ENCODE measurements around the gene RAD17.
"Not testable (repeated sequence)": the region's sequence is repeated elsewhere in the genome, so short reads cannot be mapped to it uniquely, and the experiment has no call there.

The RAD17 gene, protein sequence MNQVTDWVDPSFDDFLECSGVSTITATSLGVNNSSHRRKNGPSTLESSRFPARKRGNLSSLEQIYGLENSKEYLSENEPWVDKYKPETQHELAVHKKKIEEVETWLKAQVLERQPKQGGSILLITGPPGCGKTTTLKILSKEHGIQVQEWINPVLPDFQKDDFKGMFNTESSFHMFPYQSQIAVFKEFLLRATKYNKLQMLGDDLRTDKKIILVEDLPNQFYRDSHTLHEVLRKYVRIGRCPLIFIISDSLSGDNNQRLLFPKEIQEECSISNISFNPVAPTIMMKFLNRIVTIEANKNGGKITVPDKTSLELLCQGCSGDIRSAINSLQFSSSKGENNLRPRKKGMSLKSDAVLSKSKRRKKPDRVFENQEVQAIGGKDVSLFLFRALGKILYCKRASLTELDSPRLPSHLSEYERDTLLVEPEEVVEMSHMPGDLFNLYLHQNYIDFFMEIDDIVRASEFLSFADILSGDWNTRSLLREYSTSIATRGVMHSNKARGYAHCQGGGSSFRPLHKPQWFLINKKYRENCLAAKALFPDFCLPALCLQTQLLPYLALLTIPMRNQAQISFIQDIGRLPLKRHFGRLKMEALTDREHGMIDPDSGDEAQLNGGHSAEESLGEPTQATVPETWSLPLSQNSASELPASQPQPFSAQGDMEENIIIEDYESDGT

DNA sequence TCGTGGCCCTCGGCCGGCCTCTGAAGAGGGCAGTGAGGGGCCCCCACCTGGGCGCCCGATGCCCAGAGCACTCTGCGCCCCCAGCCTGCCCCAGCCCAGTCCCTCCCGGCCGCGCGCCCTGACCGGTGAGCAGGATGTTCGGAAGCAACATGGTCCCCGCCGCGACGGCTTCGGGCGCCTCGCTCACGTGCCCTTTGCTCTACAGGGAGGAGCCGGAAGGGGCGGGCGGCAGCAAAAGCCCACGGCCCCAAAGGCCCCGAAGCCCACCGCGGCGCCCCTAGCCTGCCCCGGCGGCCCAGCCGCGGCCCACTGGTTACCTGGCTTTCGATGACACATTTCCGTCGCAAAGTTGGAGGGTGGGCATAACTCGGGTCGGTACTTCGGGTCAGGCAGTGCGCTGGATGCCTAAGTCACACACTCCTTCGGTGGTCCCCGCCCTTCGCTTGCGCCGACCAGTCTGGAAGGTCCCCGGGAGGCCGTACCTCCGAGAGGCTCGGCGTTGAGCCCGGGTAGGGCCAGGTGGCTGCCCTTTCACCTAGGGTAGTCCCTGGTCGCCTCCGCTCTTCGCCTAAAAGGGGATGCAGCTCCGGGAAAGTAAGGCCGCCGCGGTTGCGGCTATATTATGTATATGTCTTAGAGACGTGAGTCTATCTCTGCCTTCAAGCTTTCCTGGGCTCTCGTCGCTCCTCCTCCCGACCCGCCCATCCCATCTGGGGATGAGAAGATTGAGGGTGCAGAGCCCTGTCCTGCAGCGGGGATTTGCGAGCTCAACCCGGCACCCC lies at the start of gene RAD17, which contains the start of the genes AK6 and TAF9:
TSS of gene RAD17 (plus strand) at position 479 of the 782 bp plus-strand sequence. CDS start 2,391 bp downstream, outside the sequence.
TSS of gene AK6 (minus strand) at position 181 of the 782 bp plus-strand sequence. CDS start at position 151, 30 bp downstream.
TSS of gene TAF9 (minus strand) at position 181 of the 782 bp plus-strand sequence. CDS start 3,783 bp downstream, outside the sequence.
- TF ChIP-seq, protein P1, sequence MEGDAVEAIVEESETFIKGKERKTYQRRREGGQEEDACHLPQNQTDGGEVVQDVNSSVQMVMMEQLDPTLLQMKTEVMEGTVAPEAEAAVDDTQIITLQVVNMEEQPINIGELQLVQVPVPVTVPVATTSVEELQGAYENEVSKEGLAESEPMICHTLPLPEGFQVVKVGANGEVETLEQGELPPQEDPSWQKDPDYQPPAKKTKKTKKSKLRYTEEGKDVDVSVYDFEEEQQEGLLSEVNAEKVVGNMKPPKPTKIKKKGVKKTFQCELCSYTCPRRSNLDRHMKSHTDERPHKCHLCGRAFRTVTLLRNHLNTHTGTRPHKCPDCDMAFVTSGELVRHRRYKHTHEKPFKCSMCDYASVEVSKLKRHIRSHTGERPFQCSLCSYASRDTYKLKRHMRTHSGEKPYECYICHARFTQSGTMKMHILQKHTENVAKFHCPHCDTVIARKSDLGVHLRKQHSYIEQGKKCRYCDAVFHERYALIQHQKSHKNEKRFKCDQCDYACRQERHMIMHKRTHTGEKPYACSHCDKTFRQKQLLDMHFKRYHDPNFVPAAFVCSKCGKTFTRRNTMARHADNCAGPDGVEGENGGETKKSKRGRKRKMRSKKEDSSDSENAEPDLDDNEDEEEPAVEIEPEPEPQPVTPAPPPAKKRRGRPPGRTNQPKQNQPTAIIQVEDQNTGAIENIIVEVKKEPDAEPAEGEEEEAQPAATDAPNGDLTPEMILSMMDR (IDR thresholded peaks at IDR 0.05) = no peak
- H3K36me3 Mint-ChIP-seq (ENCODE audit: low read depth) = peaks cover 23% of the 10 kb centered on the region
- peaks cover 27% of the 10 kb centered on the region for H3K4me1 Mint-ChIP-seq
- H3K27me3 Mint-ChIP-seq (ENCODE audit: low read depth, poor library complexity) = no peaks in the 10 kb centered on the region
- peak within 1 kb of the TSS; percentile 100 for H3K27ac Mint-ChIP-seq
- DNase-seq = peak; percentile 88
- no peaks in the 10 kb centered on the region for H3K9me3 Mint-ChIP-seq
- H3K4me3 Mint-ChIP-seq = peak within 1 kb of the TSS; percentile 95

DNA sequence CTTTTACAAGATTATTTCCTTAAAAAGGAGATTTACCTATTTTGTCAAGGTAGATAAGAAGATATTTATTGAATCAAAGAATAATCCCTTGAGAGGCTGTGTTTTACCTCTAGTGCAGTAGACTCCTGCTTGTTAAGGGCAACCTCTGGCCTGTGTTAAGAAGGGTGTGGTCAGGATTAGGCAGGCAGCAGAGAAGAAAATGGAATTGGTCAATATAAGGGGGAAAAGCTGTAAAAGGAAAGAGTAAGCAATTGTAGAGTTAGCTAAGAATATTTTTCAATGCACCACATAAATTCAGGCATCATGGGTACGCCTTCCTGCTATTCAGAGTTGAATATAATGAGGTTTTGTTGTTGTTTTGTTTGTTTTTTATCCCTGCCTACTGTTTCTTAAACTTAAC lies 43.3 kb upstream of the RAD17 start:
- H3K27ac Mint-ChIP-seq = no peak overlapping the region
- no peaks in the 10 kb centered on the region for H3K9me3 Mint-ChIP-seq
- no peak for DNase-seq
- no peaks in the 10 kb centered on the region for H3K36me3 Mint-ChIP-seq (ENCODE audit: low read depth)
- H3K4me1 Mint-ChIP-seq = no peaks in the 10 kb centered on the region
- peaks cover 2% of the 10 kb centered on the region for H3K27me3 Mint-ChIP-seq (ENCODE audit: low read depth, poor library complexity)
- no peak overlapping the region for H3K4me3 Mint-ChIP-seq
- TF ChIP-seq, protein P1 (IDR thresholded peaks at IDR 0.05) = no peak

DNA sequence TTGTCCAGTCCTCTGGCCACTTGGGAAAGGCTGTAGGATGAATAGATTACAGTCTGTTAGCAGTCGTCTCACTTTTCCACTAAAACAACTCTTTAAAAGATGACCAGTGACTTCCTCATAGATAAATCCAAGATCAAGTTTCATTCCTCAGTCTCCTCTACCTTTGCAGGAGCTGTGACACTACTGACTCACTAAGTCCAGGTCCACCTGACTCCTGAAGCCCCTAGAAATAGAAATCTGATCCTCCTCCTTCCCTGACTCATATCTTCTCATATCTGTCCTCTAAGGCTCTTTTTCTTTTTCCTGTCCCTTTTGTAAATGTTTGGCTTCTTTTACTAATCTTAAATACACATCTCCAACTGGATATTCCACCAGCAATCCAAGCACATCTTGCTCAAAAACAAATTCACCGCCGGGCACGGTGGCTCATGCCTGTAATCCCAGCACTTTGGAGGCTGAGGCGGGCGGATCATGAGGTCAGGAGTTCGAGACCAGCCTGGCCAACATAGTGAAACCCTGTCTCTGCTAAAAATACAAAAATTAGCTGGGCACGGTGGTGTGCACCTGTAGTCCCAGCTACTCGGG lies 39.6 kb upstream of the RAD17 start:
- H3K27ac Mint-ChIP-seq = no peak overlapping the region
- no peaks in the 10 kb centered on the region for H3K4me1 Mint-ChIP-seq

DNA sequence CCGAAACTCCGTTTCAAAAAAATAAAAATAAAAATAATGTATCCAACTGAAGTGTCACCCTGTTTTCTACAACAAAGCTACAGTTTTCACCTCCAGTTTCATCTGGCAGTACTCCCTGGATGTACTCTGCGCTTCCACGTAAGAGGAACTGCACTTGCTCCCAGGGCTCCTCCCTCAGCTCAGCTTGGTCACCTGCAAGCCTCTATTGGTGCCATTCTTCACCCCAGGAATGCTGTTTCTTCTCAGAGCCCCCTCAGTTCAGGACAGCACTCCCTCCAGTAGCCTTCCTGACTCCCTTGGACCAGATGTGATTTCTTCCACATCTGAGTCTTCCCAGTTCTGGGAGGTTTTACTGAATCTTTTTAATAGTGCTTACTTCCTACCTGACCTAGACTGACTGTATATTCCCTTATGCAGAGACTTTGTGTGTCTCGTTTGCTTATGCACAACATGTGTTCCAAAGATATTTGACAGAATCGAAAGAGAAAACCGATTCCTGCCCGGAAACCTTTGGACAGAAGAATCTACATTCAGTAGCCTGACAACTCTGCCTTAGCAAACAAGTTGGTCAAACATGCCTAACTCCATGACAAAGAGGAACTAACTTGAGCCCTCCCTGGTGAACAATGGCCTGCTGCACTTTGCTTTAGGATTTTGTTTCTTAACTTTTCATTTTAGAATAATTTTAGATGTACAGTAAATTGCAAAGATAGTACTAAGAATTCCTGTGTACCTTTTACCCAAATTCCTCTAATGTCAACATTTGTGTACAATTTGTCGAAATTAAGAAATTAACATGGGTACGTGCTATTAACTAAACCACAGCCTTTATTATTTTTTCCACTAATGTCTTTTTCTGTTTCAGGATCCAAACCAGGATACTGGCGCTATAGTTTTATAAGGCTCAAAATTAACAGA lies 37.8 kb upstream of the RAD17 start:
- no peaks in the 10 kb centered on the region for H3K9me3 Mint-ChIP-seq
- no peaks in the 10 kb centered on the region for H3K36me3 Mint-ChIP-seq (ENCODE audit: low read depth)
- H3K4me3 Mint-ChIP-seq = peak overlapping the region; percentile 82
- peak overlapping the region; percentile 46 for H3K27ac Mint-ChIP-seq
- no peak for DNase-seq
- TF ChIP-seq, protein P1 (IDR thresholded peaks at IDR 0.05) = no peak
- no peaks in the 10 kb centered on the region for H3K4me1 Mint-ChIP-seq
- H3K27me3 Mint-ChIP-seq (ENCODE audit: low read depth, poor library complexity) = peaks cover 16% of the 10 kb centered on the region

More for the DNA sequence above, 39.6 kb upstream of the RAD17 start:
- no peaks in the 10 kb centered on the region for H3K36me3 Mint-ChIP-seq (ENCODE audit: low read depth)
- no peak for DNase-seq
- H3K27me3 Mint-ChIP-seq (ENCODE audit: low read depth, poor library complexity) = peaks cover 8% of the 10 kb centered on the region
- H3K9me3 Mint-ChIP-seq = no peaks in the 10 kb centered on the region
- H3K4me3 Mint-ChIP-seq = no peak overlapping the region
- TF ChIP-seq, protein P1 (IDR thresholded peaks at IDR 0.05) = no peak

DNA sequence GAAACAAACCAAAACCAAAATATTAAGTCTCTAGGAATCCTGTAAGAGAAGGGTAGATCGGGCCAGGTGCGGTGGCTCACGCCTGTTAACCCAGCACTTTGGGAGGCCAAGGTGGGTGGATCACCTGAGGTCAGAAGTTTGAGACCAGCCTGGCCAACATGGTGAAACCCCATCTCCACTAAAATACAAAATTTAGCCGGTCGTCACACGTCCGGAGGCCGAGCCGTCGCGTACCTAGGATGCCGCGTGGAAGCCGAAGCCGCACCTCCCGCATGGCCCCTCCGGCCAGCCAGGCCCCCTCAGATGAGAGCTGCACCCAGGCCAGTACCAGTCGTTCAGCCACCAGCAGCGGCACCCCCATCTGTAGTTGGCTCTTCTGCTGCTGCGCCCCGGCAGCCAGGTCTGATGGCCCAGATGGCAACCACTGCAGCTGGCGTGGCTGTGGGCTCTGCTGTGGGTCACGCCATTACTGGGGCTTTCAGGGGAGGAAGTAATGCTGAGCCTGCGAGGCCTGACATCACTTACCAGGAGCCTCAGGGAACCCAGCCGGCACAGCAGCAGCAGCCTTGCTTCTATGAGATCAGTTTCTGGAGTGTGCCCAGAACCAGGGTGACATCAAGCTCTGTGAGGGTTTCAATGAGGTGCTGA lies 35.8 kb upstream of the RAD17 start:
- H3K36me3 Mint-ChIP-seq (ENCODE audit: low read depth); H3K9me3 Mint-ChIP-seq; H3K4me3 Mint-ChIP-seq; H3K4me1 Mint-ChIP-seq; H3K27ac Mint-ChIP-seq; DNase-seq: not testable (repeated sequence)
- H3K27me3 Mint-ChIP-seq (ENCODE audit: low read depth, poor library complexity) = peaks cover 14% of the 10 kb centered on the region
